GM12878 (cell line): ENCODE results near the gene LMO3. TPM values are rescaled to one million over a fixed set of nuclear protein-coding genes. Genes with fewer than 3 reads are reported as not detected.

Experiments
- ATAC-seq: fragments of 200-7000 bp; cut with Tn5 transposase; 3 replicates; pipeline ENCODE4 v1.9.1; 2020; ENCODE audit warnings: mild to moderate bottlenecking, moderate library complexity
- BruUV-seq: library from RNA; stranded (reverse); fragments of 400-500 nt; replicated peaks from 2 replicates; lab custom pipeline; 2021; lab: Mats Ljungman, UMichigan
- CTCF ChIA-PET: fragments of 300-600 bp; sonication (Branson Sonifier 250); formaldehyde crosslinking; extraction: SDS; loops from one replicate; lab custom pipeline; 2021; ENCODE audit warnings: inconsistent platforms; lab: Yijun Ruan, JAX
- POLR2A ChIA-PET: fragments of 350-600 bp; formaldehyde crosslinking; extraction: SDS; loops from one replicate; lab custom pipeline; 2021; ENCODE audit warnings: inconsistent platforms; lab: Charles Lee
- RAD21 ChIA-PET: fragments of 300-600 bp; sonication (Branson Sonifier 250); formaldehyde crosslinking; loops from one replicate; lab custom pipeline; 2023; ENCODE audit warnings: antibody characterized with exemption; ENCODE audit not compliant: unreplicated experiment; lab: Charles Lee
- SMC1A ChIA-PET: fragments of 300-600 bp; sonication (Branson Sonifier 250); formaldehyde crosslinking; loops from one replicate; lab custom pipeline; 2023; ENCODE audit not compliant: unreplicated experiment, uncharacterized antibody; lab: Charles Lee
- DNase-seq: peaks from one replicate; pipeline ENCODE4 v3.0.0-alpha.2; 2011; ENCODE audit warnings: low read depth, low spot score
- FAIRE-seq: peaks from 3 replicates; lab custom pipeline; 2011; peaks lifted over from hg19 to GRCh38; lab: Jason Lieb, UNC
- H2AFZ ChIP-seq: 2 replicates; pipeline ENCODE4 v1.6.0; 2011; ENCODE audit warnings: low read depth, low read length, control low read depth; ENCODE audit not compliant: control insufficient read depth
- H3K27ac ChIP-seq: 2 replicates; pipeline ENCODE4 v1.5.1; 2011; ENCODE audit warnings: control low read depth; ENCODE audit not compliant: control insufficient read depth, insufficient read depth
- H3K27me3 ChIP-seq, 2 experiments: replicated peaks in 1 of 2; 2 replicates each; pipeline versions ENCODE4 v1.6.0 to v1.6.1; 2011; ENCODE audit warnings: low read length in 1 of 2; ENCODE audit not compliant: control insufficient read depth in 2 of 2, insufficient read depth in 2 of 2
- H3K36me3 ChIP-seq, 2 experiments: 2 replicates each; pipeline ENCODE4 v1.5.1; 2011; ENCODE audit warnings: low read length in 1 of 2; ENCODE audit not compliant: control insufficient read depth in 2 of 2, insufficient read depth in 2 of 2
- H3K4me1 ChIP-seq: 2 replicates; pipeline ENCODE4 v1.6.1; 2011; ENCODE audit warnings: mild to moderate bottlenecking, low read length, moderate library complexity, mixed read lengths; ENCODE audit not compliant: control insufficient read depth, insufficient read depth
- H3K4me2 ChIP-seq: 2 replicates; pipeline ENCODE4 v1.6.0; 2011; ENCODE audit warnings: control low read depth; ENCODE audit not compliant: control insufficient read depth, insufficient read depth
- H3K4me3 ChIP-seq: fragments of 200-600 bp; sonication (generic); 2 replicates; pipeline ENCODE4 v1.5.1; 2016
- H3K79me2 ChIP-seq: 2 replicates; pipeline ENCODE4 v1.6.0; 2011; ENCODE audit warnings: low read length; ENCODE audit not compliant: control insufficient read depth, insufficient read depth
- H3K9ac ChIP-seq: 2 replicates; pipeline ENCODE4 v1.8.0; 2011; ENCODE audit warnings: low read length, control low read depth, mixed read lengths; ENCODE audit not compliant: control insufficient read depth, insufficient read depth
- H3K9me3 ChIP-seq: replicated peaks from 3 replicates; pipeline ENCODE4 v1.5.1; 2011; ENCODE audit warnings: mild to moderate bottlenecking, low read length; ENCODE audit not compliant: control insufficient read depth, insufficient read depth
- H4K20me1 ChIP-seq: 2 replicates; pipeline ENCODE4 v1.6.0; 2011; ENCODE audit not compliant: control insufficient read depth, insufficient read depth
- ATF7 ChIP-seq: fragments of 450-650 bp; IDR thresholded peaks from 2 replicates; pipeline ENCODE4 v1.6.1; 2016; ENCODE audit warnings: low read depth, mild to moderate bottlenecking
- BHLHE40 ChIP-seq, 2 experiments: fragments of 450-650 bp in 1 of 2; IDR thresholded peaks; 2 replicates each; pipeline ENCODE4 v1.6.1; 2011 to 2017; ENCODE audit warnings: low read depth in 2 of 2, borderline replicate concordance in 1 of 2, improper control_type of control experiment in 1 of 2, low read length in 1 of 2, mild to moderate bottlenecking in 1 of 2
- CREM ChIP-seq: IDR thresholded peaks from 2 replicates; pipeline ENCODE4 v1.6.1; 2014; ENCODE audit warnings: antibody characterized with exemption, low read depth
- JUND ChIP-seq: IDR thresholded peaks from 2 replicates; pipeline ENCODE4 v1.6.1; 2012; ENCODE audit warnings: low read depth, mild to moderate bottlenecking, low read length, improper control_type of control experiment, moderate library complexity
- MEF2B ChIP-seq: fragments of 450-650 bp; IDR thresholded peaks from 2 replicates; pipeline ENCODE4 v1.6.1; 2018; ENCODE audit warnings: mild to moderate bottlenecking, moderate library complexity; ENCODE audit not compliant: partially characterized antibody, poor library complexity, severe bottlenecking
- RAD51 ChIP-seq: fragments of 450-650 bp; IDR thresholded peaks from 2 replicates; pipeline ENCODE4 v1.6.1; 2016; ENCODE audit warnings: moderate library complexity, mild to moderate bottlenecking, inconsistent platforms
- RELB ChIP-seq: fragments of 450-650 bp; IDR thresholded peaks from 2 replicates; pipeline ENCODE4 v1.6.1; 2017; ENCODE audit warnings: low read depth, mild to moderate bottlenecking, moderate library complexity
- WGBS: methylation state at CpG from one replicate; pipeline ENCODE4 v1.1.6; 2016; ENCODE audit warnings: low lambda C conversion rate; ENCODE audit not compliant: insufficient replicate concordance, insufficient coverage; ENCODE audit errors: missing lambda C conversion rate; 5-methylcytosine and 5-hydroxymethylcytosine counted together
- in situ Hi-C: fragments of 300-500 bp; cut with MboI; formaldehyde crosslinking; loops from 9 replicates; pipeline ENCODE4 v1.14.3; 2018; ENCODE audit warnings: mixed read lengths
- intact Hi-C: fragments of 100-400 bp; cut with micrococcal nuclease; formaldehyde crosslinking; loops from one replicate; pipeline ENCODE4 v1.14.2; 2022; ENCODE audit not compliant: unreplicated experiment
- polyA plus RNA-seq, 11 experiments: library from polyadenylated mRNA; depleted of rRNA in 4 of 11; unstranded in 6 of 11; stranded (reverse) in 5 of 11; fragments of >200 nt; fragmentation: Nextera tagmentation in 4 of 11; fragmentation: Illumina TruSeq in 1 of 11; extraction: Ambion mirVana in 4 of 11; extraction: Trizol in 1 of 11; gene quantifications; 1 replicate in 1 of 11; 2 replicates in 10 of 11; pipeline versions ENCODE4 v1.2.1 to v1.2.3, GENCODE V29; 2011 to 2016; ENCODE audit warnings: inconsistent platforms in 2 of 11, missing spikeins in 2 of 11, low read depth in 1 of 11
- total RNA-seq, 4 experiments: library from RNA; depleted of rRNA in 3 of 4; stranded (reverse); fragments of >200 nt in 3 of 4; fragmentation: Illumina TruSeq in 1 of 4; extraction: Trizol in 1 of 4; gene quantifications; 2 replicates each; pipeline versions ENCODE4 v1.2.1 to v1.2.3, GENCODE V29; 2013 to 2021

The LMO3 gene
- total and polyA plus RNA-seq, 10 of the 15 experiments (the other 5 are each of a cell fraction or from before 2014, with no cell fraction given): 1.6 to 13.5 (median 1.9) TPM

DNA sequence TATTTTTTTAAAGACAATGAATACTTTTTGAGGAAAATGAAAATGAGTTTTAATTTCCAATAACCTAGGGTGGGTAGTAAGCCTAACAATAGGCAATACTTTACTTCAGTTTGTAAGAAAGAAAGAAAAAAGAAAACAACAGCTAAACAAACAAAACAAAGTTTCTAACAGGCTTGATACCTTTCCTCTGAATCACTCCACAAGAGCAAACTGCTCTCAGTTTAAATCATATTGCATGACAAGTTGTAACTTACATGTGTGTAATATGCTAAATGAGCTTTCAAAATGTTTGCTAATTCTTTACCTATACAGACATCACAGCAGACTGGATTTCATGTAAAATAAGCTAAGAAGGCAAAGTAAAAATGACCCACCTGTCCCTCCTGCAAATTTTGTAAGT, 6.7 kb upstream of the LMO3 start (continued):
- TF ChIP-seq CREM: no peak
- TF ChIP-seq, all 136 proteins: peak for 0

DNA sequence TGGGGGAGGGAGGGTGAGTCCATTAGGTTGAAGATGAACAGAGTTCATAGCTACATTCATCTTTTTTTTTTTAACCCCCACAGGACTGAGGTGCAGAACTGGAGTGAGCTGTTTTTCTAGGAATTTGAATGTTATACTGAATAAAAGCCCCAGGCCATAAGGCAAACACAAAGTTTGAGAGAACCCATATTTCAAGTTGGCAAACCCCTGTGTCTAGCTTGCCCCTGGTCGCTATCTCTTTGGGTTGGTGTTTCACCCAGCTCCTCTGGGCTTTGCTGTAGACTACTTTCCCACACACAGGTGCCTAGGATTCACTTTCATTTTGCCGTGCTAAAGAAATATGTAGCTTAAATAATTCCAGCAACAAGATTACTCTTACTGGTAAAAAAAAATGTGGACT, 5.2 kb upstream of the LMO3 start:
- peak overlapping the region; percentile 3; the same call in 1 of the 2 replicates for H3K4me2 ChIP-seq
- no peak overlapping the region for H3K27ac ChIP-seq
- peaks cover 4% of the 10 kb centered on the region; the same call in 1 of the 2 replicates for H3K4me1 ChIP-seq
- SMC1A ChIA-PET: interaction anchor here (0.8 to 10.4 kb wide), 28 partner anchors 8 to 830 kb away, joined by 3 to 121 read pairs (median 3); no protein-coding TSS in a partner anchor
- intact Hi-C loops: loop anchor here (5.0 kb wide), 1 partner anchor 76 kb away; no protein-coding TSS in a partner anchor
- ATAC-seq (peak; percentile 62), FAIRE-seq (no peak), DNase-seq (no peak)
- H4K20me1 ChIP-seq: no peaks in the 10 kb centered on the region
- no TSS peak for BruUV-seq
- no peaks in the 10 kb centered on the region for H3K36me3 ChIP-seq
- H3K4me3 ChIP-seq: no peak overlapping the region
- in situ Hi-C loops: no loop called here
- 0 out of 2 replicates have a peak overlapping the region, but pooled peaks have one; percentile 4 for H2AFZ ChIP-seq
- H3K9me3 ChIP-seq: no peaks in the 10 kb centered on the region
- no peaks in the 10 kb centered on the region for H3K79me2 ChIP-seq
- 17% methylated on average over 2 of the region's 2 CpGs for WGBS
- H3K27me3 ChIP-seq: peaks cover 0 to 2% of the 10 kb centered on the region in 2 experiments; a peak in 1 of 4 replicates
- TF ChIP-seq BHLHE40 (IDR thresholded peaks at IDR 0.05; ENCODE audit: borderline replicate concordance in 1 of 2, low read depth in 2 of 2, low read length in 1 of 2) (0 out of 4 replicates have a peak, but pooled peaks of 1 of the 2 experiments have one; percentile 48), JUND (no peak), RAD51 (no peak), RELB (0 out of 2 replicates have a peak, but pooled peaks have one; percentile 18), ATF7 (peak; percentile 90), MEF2B (peak; percentile 57)
- TF ChIP-seq, all 136 proteins: peak for 4
- ChIA-PET CTCF (interaction anchor here (0.6 to 1.9 kb wide), 10 partner anchors 9 to 266 kb away, joined by 3 to 10 read pairs (median 3); no protein-coding TSS in a partner anchor), POLR2A (interaction anchor here (0.6 to 2.3 kb wide), 4 partner anchors 9 to 221 kb away, joined by 3 to 8 read pairs (median 6); no protein-coding TSS in a partner anchor), RAD21 (interaction anchor here (0.6 to 5.4 kb wide), 23 partner anchors 10 to 682 kb away, joined by 3 to 29 read pairs (median 4); no protein-coding TSS in a partner anchor)
- no peak overlapping the region for H3K9ac ChIP-seq
